Fibroblast of the aortic adventitia (primary cell): ENCODE measurements around the gene BICC1. TPM values are rescaled to one million over a fixed set of nuclear protein-coding genes. Genes with fewer than 3 reads are reported as not detected.

ENCODE experiments used
- DNase-seq: peaks from one replicate; pipeline ENCODE4 v3.0.0-alpha.2; 2010; ENCODE audit warnings: low read depth
- H3K4me3 ChIP-seq: 2 replicates; pipeline ENCODE4 v1.5.1; 2011; ENCODE audit warnings: low read depth, mild to moderate bottlenecking, control low read depth, low read length, moderate library complexity
- total RNA-seq: library from RNA; depleted of rRNA; stranded (reverse); fragments of >200 nt; gene quantifications from 2 replicates; pipeline ENCODE4 v1.2.3, GENCODE V29; 2012; ENCODE audit warnings: low replicate concordance
- TF ChIP-seq, protein P1 (sequence below): IDR thresholded peaks from 2 replicates; pipeline ENCODE4 v1.5.1; 2011; ENCODE audit warnings: mild to moderate bottlenecking, low read length, control low read depth, inconsistent platforms; ENCODE audit not compliant: insufficient read depth

Gene BICC1
- total RNA-seq, 1 donor = 177 TPM

GRCh38 chr10:58693919-58694318 lies 181.2 kb downstream of the BICC1 start:
- DNase-seq = no peak
- TF ChIP-seq, protein P1, sequence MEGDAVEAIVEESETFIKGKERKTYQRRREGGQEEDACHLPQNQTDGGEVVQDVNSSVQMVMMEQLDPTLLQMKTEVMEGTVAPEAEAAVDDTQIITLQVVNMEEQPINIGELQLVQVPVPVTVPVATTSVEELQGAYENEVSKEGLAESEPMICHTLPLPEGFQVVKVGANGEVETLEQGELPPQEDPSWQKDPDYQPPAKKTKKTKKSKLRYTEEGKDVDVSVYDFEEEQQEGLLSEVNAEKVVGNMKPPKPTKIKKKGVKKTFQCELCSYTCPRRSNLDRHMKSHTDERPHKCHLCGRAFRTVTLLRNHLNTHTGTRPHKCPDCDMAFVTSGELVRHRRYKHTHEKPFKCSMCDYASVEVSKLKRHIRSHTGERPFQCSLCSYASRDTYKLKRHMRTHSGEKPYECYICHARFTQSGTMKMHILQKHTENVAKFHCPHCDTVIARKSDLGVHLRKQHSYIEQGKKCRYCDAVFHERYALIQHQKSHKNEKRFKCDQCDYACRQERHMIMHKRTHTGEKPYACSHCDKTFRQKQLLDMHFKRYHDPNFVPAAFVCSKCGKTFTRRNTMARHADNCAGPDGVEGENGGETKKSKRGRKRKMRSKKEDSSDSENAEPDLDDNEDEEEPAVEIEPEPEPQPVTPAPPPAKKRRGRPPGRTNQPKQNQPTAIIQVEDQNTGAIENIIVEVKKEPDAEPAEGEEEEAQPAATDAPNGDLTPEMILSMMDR = no peak
- no peak overlapping the region for H3K4me3 ChIP-seq

- DNase-seq = peak; percentile 48
- TF ChIP-seq, protein P1 = no peak
Measured at GRCh38 chr10:58695022-58695421, 182.3 kb downstream of the BICC1 start.

DNA sequence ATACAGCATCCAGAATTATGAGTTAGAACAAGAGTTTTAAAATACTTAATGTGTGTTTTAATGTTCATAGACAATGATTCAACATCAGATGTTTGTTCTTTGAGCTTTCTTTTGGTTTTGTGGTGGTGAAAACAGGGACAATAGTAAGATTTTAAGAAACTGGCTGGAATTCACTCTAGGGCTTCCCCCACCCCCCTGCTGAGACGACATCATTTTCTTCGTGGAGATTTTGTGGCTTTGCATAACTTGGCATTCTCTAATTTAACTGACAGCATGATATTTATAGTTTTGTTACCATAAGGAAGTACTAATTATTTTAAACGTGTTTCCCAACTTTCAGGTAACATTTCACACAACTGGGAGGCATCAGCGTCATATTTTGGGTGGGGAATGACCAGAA lies 184.1 kb downstream of the BICC1 start:
- TF ChIP-seq, protein P1 = no peak
- DNase-seq = peak; percentile 53
- no peak overlapping the region for H3K4me3 ChIP-seq

More at GRCh38 chr10:58695022-58695421, 182.3 kb downstream of the BICC1 start:
- H3K4me3 ChIP-seq = no peak overlapping the region

GRCh38 chr10:58697691-58698090 lies 185.0 kb downstream of the BICC1 start:
- no peak overlapping the region for H3K4me3 ChIP-seq
- no peak for DNase-seq
- TF ChIP-seq, protein P1 = no peak

GRCh38 chr10:58698777-58699356 lies 186.2 kb downstream of the BICC1 start:
- TF ChIP-seq, protein P1 = no peak
- DNase-seq = no peak
- no peak overlapping the region for H3K4me3 ChIP-seq

- TF ChIP-seq, protein P1 = no peak
- peak; percentile 49 for DNase-seq
Measured at GRCh38 chr10:58700591-58700990, 187.9 kb downstream of the BICC1 start.

More at GRCh38 chr10:58700591-58700990, 187.9 kb downstream of the BICC1 start:
- H3K4me3 ChIP-seq = no peak overlapping the region
